ENCODE data around the gene UBE4B.

Gene UBE4B

DNA sequence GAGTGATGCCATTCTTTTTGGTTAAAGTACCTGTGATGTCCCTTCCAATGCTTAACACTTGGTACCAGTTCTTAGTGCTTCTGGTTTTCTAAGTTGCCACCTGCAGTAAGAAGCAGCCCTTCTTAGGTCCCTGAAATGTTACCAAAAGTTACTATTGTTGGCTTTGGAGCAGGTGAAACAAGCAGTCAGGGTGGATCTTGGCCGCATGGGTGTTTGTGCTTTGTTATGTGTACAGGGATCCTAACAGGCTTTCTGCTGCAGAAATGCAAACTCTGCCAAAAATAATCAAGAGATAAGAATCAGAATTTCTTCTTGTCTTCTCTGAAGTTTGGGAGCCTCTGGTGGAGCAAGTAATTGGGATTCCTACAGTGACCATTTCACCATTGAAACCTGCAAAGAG is 84.4 kb downstream of the UBE4B start:
- no peak for DNase-seq (ENCODE audit: low read depth)

- DNase-seq (ENCODE audit: low read depth), result no peak
These were observed 85.1 kb downstream of the UBE4B start for GRCh38 chr1:10117865-10118264.

DNA sequence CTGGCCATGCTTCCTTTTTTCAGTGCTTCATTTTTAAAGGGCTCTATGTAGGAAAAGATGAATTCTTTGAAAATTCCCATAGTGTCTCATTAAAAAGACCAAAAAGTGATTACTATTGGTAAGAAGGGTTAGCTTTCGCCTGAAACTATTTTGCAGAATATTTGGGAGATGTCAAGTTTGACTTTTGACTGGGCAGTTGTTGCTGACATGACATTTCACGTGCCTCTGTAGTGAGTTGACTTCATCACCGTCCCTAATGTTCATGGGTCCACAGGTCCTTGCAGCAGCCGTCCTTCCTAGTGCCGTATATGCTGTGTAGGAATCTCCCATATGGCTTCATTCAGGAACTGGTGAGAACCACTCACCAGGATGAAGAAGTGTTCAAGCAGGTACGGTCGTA is 88.9 kb downstream of the UBE4B start:
- DNase-seq (ENCODE audit: low read depth), result no peak

DNA sequence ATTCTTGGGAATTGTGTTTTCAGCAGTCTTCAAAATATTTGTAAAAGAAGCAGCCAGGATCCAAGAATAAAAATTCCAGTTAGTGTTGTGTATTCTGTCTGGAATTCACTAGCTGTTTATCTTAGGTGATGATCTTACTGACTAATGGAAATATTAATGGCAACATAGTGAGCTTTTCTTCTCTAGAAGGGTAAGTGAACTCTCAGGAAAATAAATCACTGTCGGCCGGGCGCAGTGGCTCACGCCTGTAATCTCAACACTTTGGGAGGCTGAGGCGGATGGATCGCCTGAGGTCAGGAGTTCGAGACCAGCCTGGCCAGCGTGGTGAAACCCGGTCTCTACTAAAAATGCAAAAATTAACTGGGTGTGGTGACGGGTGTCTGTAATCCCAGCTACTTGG is 90.2 kb downstream of the UBE4B start:
- DNase-seq (ENCODE audit: low read depth), result no peak

GRCh38 chr1:10128101-10128765 is 95.5 kb downstream of the UBE4B start:
- DNase-seq (ENCODE audit: low read depth), result no peak

DNA sequence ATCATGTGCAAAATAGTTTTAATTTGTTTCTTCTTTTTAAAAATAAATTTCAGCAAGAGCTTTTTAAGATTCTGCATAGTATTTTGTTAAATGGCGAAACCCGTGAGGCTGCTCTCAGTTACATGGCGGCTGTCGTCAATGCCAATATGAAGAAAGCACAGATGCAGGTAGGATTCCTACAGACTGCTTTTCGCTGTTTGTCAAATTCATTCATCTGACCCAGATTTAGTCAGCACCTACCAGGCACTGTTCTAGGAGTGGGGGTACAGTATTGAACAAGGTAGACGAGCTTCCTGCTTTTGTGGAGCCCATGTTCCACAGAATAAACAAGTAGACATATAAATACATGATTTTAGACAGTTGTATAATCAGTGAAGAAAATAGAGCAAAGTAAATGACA is 99.6 kb downstream of the UBE4B start:
- no peak for DNase-seq (ENCODE audit: low read depth)

DNA sequence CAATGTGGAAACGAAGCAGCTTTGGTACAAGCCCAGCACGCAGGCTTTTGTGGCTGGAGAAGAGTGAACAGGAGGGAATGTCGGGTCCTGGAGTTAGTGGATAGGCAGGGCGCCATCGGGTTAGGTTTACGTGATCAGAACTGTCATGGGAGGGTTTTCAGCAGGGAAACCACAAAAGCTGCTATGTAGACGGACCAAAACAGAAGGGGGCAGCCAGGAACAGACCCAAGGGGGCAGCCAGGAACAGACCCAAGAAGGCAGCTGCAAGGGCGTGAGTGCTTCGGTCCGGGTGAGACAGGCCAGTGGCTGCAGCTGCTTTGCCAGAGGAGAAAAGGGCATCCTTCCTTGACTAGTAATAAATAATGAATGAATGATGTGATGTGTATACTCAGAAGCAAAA is 100.1 kb downstream of the UBE4B start:
- no peak for DNase-seq (ENCODE audit: low read depth)

GRCh38 chr1:10140981-10141380 is 108.2 kb downstream of the UBE4B start:
- no peak for DNase-seq (ENCODE audit: low read depth)

- no peak for DNase-seq (ENCODE audit: low read depth)
These were observed 111.3 kb downstream of the UBE4B start for GRCh38 chr1:10143961-10144485.

DNA sequence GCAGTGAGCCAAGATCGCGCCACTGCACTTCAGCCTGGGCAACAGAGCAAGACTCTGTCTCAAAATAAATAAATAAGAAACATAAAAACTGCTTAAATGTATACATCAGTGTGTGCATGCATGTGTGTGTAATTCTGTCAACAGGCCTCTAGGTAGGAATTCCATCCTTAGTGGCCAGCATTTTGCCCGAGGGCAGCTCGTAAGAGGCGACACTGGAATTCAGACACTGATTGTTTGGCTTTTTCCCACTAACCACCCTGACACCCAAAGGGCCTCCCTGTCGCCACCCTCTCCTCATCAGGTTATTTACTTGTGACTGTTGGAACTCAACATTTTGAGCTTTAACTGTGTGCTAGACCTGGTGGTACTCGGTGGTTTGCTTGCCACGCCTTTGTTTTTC is 113.6 kb downstream of the UBE4B start:
- no peak for DNase-seq (ENCODE audit: low read depth)

DNA sequence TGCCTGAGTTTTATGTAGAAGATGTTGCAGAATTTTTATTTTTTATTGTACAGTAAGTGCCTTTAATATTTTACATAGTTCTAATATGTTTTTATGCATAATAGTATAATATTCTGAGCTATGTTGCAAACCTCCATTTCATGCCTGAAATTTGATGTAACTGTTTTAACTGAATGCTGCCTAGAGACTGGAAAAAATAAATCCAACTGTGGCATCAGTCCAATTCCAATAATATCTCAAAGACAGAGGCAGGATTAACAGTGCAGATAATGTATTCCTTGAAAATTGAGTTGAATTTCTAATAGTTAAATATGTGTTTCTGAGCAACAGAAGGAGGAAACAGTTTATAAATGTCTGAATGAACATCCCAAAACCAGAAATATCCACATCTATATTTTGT is 116.5 kb downstream of the UBE4B start:
- no peak for DNase-seq (ENCODE audit: low read depth)

GRCh38 chr1:10152709-10153284 is 120.0 kb downstream of the UBE4B start:
- no peak for DNase-seq (ENCODE audit: low read depth)

- no peak for DNase-seq (ENCODE audit: low read depth)
These were observed 122.4 kb downstream of the UBE4B start for GRCh38 chr1:10155087-10155712.

DNA sequence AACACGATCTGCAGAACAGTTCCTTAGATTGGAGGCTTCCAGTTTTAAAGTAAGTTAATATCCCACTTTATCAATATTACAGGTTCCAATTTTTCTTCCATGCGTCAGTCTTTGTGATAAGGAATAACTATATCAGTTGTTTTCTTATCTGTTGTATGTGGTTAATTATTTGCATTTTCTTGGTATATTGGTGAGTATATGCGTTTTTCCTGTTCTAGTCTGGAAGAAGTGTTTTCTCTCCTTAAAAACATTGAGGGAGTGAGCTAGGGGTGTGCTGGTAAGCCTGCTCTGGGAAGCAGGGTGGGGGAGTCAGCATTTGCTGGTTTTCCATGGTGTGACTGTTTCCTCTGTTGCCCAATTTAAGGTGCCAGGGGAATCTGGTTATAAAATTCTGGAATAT is 127.4 kb downstream of the UBE4B start:
- no peak for DNase-seq (ENCODE audit: low read depth)

GRCh38 chr1:10160907-10161490 is 128.2 kb downstream of the UBE4B start:
- no peak for DNase-seq (ENCODE audit: low read depth)

GRCh38 chr1:10161541-10162290 is 129.0 kb downstream of the UBE4B start:
- DNase-seq (ENCODE audit: low read depth), result no peak

- DNase-seq (ENCODE audit: low read depth), result no peak
These were observed 136.3 kb downstream of the UBE4B start for GRCh38 chr1:10168912-10169514.

DNA sequence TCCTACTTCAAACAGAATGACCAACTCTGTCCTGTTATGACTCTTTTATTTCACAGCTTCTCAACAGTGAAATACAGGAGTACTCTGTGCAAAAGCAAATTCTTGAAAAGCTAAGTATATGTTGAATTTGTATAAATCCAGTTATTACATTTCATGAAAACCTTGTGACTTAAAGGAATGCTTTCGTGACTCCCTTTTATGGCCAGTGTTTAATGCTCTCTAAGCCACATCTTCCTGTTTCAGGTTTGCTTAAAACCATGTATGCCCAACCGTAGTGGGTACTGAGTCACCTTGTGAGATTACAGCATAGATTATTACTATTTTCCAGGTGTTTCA is 137.4 kb downstream of the UBE4B start:
- DNase-seq (ENCODE audit: low read depth), result no peak

- no peak for DNase-seq (ENCODE audit: low read depth)
These were observed 138.5 kb downstream of the UBE4B start for GRCh38 chr1:10171105-10171767.

GRCh38 chr1:10171995-10172669 is 139.4 kb downstream of the UBE4B start:
- DNase-seq (ENCODE audit: low read depth), result no peak

- DNase-seq (ENCODE audit: low read depth), result no peak
These were observed 140.8 kb downstream of the UBE4B start for GRCh38 chr1:10173582-10173981.
